GM12878 (cell line): ENCODE results near the gene COL4A1.

Experiments used
- BHLHE40 ChIP-seq, 2 experiments: fragments of 450-650 bp in 1 of 2; IDR thresholded peaks; 2 replicates each; pipeline ENCODE4 v1.6.1; 2011 to 2017; ENCODE audit warnings: low read depth in 2 of 2, borderline replicate concordance in 1 of 2, improper control_type of control experiment in 1 of 2, low read length in 1 of 2, mild to moderate bottlenecking in 1 of 2
- CHD2 ChIP-seq: IDR thresholded peaks from 2 replicates; pipeline ENCODE4 v1.6.1; 2011; ENCODE audit warnings: low read depth, low read length, improper control_type of control experiment, borderline replicate concordance
- FOXM1 ChIP-seq: IDR thresholded peaks from 2 replicates; pipeline ENCODE4 v1.6.1; 2012; ENCODE audit warnings: low read depth, mild to moderate bottlenecking, inconsistent platforms, low read length, moderate library complexity
- POLR2A ChIP-seq: IDR thresholded peaks from 2 replicates; pipeline ENCODE4 v1.6.1; 2011; ENCODE audit warnings: low read depth, mild to moderate bottlenecking, low read length
- SIN3A ChIP-seq: IDR thresholded peaks from 2 replicates; pipeline ENCODE4 v1.6.1; 2012; ENCODE audit warnings: low read depth, low read length, improper control_type of control experiment
- TF ChIP-seq, protein P1 (sequence below), 3 experiments: IDR thresholded peaks in 2 of 3; conservative IDR thresholded peaks in 1 of 3; 2 replicates each; pipeline ENCODE4 v1.5.1; 2011; ENCODE audit warnings: low read depth in 3 of 3, low read length in 3 of 3, mild to moderate bottlenecking in 3 of 3, control low read depth in 2 of 3, moderate library complexity in 2 of 3, inconsistent platforms in 1 of 3, mixed read lengths in 1 of 3; ENCODE audit not compliant: control insufficient read depth in 2 of 3, insufficient read depth in 1 of 3; ENCODE audit errors: extremely low read depth in 1 of 3
- TF ChIP-seq, protein P2 (sequence below): IDR thresholded peaks from 2 replicates; pipeline ENCODE4 v1.6.1; 2011; ENCODE audit warnings: borderline replicate concordance, low read depth, mild to moderate bottlenecking, moderate library complexity, mixed read lengths, low read length; ENCODE audit not compliant: insufficient read depth; ENCODE audit errors: extremely low read length
- TF ChIP-seq, protein P3 (sequence below): IDR thresholded peaks from 2 replicates; pipeline ENCODE4 v1.6.1; 2011; ENCODE audit warnings: low read depth, mild to moderate bottlenecking, low read length, moderate library complexity, borderline replicate concordance; ENCODE audit errors: extremely low read depth
- TF ChIP-seq, protein P4 (sequence below): fragments of 450-650 bp; IDR thresholded peaks from 2 replicates; pipeline ENCODE4 v1.6.1; 2014; ENCODE audit warnings: mild to moderate bottlenecking

DNA sequence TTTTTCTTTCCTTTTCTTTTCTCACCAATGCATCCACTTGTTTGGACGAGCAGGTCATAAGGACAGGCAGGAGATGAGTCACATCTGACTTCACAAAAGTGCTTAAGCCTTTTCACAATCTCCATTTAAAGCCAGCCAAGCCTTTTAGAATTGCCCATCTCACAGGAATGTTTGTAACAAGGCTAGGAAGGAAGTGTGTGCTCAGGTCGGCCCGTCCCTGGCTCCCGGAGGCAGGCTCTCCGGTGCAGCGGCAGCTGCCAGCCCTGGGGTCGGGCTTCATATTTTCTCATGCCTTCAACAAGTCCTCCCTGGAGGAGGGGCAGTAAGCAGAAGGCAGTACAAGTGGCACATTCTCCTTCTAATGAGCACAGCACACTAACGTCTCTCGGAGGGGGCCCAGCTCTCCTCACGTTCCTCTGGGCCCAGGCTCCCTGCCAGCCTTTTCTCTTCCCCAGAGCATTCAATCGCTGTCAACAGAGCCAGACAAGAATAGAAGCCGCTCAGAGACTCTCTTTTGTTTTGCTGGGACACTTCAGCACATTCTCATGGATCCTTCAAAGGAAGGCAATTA is 180.5 kb downstream of the COL4A1 start:
- TF ChIP-seq, protein P1, sequence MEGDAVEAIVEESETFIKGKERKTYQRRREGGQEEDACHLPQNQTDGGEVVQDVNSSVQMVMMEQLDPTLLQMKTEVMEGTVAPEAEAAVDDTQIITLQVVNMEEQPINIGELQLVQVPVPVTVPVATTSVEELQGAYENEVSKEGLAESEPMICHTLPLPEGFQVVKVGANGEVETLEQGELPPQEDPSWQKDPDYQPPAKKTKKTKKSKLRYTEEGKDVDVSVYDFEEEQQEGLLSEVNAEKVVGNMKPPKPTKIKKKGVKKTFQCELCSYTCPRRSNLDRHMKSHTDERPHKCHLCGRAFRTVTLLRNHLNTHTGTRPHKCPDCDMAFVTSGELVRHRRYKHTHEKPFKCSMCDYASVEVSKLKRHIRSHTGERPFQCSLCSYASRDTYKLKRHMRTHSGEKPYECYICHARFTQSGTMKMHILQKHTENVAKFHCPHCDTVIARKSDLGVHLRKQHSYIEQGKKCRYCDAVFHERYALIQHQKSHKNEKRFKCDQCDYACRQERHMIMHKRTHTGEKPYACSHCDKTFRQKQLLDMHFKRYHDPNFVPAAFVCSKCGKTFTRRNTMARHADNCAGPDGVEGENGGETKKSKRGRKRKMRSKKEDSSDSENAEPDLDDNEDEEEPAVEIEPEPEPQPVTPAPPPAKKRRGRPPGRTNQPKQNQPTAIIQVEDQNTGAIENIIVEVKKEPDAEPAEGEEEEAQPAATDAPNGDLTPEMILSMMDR (IDR thresholded peaks at IDR 0.05 in 2 of 3, conservative IDR thresholded peaks at IDR 0.05 in 1 of 3; ENCODE audit: control insufficient read depth in 2 of 3, extremely low read depth in 1 of 3, insufficient read depth in 1 of 3, low read depth in 3 of 3, low read length in 3 of 3): no peak
- TF ChIP-seq CHD2 (no peak), BHLHE40 (IDR thresholded peaks at IDR 0.05; ENCODE audit: borderline replicate concordance in 1 of 2, low read depth in 2 of 2, low read length in 1 of 2) (peak in 1 of 2 experiments; percentile 36; a peak in 1 of 4 replicates), FOXM1 (no peak), SIN3A (no peak), POLR2A (no peak)
- TF ChIP-seq, protein P2, sequence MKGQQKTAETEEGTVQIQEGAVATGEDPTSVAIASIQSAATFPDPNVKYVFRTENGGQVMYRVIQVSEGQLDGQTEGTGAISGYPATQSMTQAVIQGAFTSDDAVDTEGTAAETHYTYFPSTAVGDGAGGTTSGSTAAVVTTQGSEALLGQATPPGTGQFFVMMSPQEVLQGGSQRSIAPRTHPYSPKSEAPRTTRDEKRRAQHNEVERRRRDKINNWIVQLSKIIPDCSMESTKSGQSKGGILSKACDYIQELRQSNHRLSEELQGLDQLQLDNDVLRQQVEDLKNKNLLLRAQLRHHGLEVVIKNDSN: no peak
- TF ChIP-seq, protein P3, sequence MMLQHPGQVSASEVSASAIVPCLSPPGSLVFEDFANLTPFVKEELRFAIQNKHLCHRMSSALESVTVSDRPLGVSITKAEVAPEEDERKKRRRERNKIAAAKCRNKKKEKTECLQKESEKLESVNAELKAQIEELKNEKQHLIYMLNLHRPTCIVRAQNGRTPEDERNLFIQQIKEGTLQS: no peak
- TF ChIP-seq, protein P4, sequence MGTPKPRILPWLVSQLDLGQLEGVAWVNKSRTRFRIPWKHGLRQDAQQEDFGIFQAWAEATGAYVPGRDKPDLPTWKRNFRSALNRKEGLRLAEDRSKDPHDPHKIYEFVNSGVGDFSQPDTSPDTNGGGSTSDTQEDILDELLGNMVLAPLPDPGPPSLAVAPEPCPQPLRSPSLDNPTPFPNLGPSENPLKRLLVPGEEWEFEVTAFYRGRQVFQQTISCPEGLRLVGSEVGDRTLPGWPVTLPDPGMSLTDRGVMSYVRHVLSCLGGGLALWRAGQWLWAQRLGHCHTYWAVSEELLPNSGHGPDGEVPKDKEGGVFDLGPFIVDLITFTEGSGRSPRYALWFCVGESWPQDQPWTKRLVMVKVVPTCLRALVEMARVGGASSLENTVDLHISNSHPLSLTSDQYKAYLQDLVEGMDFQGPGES: no peak
